Measurements from ENCODE around the gene SLC30A4. TPM values are rescaled to one million over a fixed set of nuclear protein-coding genes. Genes with fewer than 3 reads are reported as not detected.

SLC30A4 gene
- total and polyA plus RNA-seq, 2 of the 4 experiments (the other 2 are of a cell fraction): 2.1 to 5.6 TPM

DNA sequence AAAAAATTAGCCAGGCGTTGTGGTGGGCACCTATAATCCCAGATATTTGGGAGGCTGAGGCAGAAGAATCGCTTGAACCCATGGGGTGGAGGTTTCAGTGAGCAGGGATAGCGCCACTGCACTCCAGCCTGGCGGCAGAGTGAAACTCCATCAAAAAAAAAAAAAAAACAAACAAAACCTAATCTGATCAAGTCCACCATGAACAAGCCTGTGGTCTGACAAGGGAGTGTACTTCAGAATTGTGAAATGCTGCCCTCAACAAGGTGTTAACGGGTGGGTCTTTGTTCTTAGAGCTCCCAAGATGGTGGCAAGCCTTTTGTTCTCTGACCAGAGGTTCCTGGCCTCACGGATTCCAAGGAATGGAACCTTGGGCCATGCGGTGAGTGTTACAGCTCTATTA is 24.2 kb upstream of the SLC30A4 start:
- no peak overlapping the region for H3K4me2 ChIP-seq (ENCODE audit: low read depth, low read length)
- POLR2A ChIA-PET (ENCODE audit: unreplicated experiment): no interaction called here
- H4K91ac ChIP-seq (ENCODE audit: insufficient read depth, low read depth, low read length): no peak overlapping the region
- DNase-seq: no peak
- no peak overlapping the region for H3K4ac ChIP-seq (ENCODE audit: low read depth, low read length)
- no peaks in the 10 kb centered on the region for H3K27me3 ChIP-seq (ENCODE audit: control insufficient read depth, insufficient read depth, low read length)
- no peaks in the 10 kb centered on the region for H3K9me1 ChIP-seq (ENCODE audit: insufficient read depth, low read length)
- no peak overlapping the region for H2BK15ac ChIP-seq (ENCODE audit: low read depth, low read length)
- no peak overlapping the region for H2AK5ac ChIP-seq (ENCODE audit: low read depth, low read length)
- no peaks in the 10 kb centered on the region for H4K20me1 ChIP-seq (ENCODE audit: insufficient read depth, low read length)
- intact Hi-C loops (cut with micrococcal nuclease) (no loop called here), dilution Hi-C loops (cut with HindIII; ENCODE audit: low sequenced_read_pairs, unreplicated experiment) (no loop called here), in situ Hi-C loops (cut with MboI; ENCODE audit: low sequenced_read_pairs) (no loop called here)
- no peaks in the 10 kb centered on the region for H3K36me3 ChIP-seq (ENCODE audit: control insufficient read depth, insufficient read depth, low read length)
- no peak overlapping the region for H3K27ac ChIP-seq (ENCODE audit: insufficient read depth, low read length)
- H3K4me1 ChIP-seq (ENCODE audit: control insufficient read depth, insufficient read depth, low read length): 0 out of 2 replicates have a peak, but pooled peaks cover 1% of the 10 kb centered on the region
- no peak overlapping the region for H2BK5ac ChIP-seq (ENCODE audit: low read depth, low read length, poor library complexity, severe bottlenecking)
- no peak overlapping the region for H3K56ac ChIP-seq (ENCODE audit: extremely low read depth, insufficient read depth, low read length)
- no peak for ATAC-seq (ENCODE audit: low read depth)
- no peak overlapping the region for H3K14ac ChIP-seq (replicated peaks; ENCODE audit: low read depth, low read length)
- no peak overlapping the region for H3K4me3 ChIP-seq (ENCODE audit: insufficient read depth, low read depth, low read length)
- no peak overlapping the region for H4K5ac ChIP-seq (ENCODE audit: low read depth, low read length)
- no TSS peak for BruUV-seq (replicated peaks)
- H3K9me3 ChIP-seq (ENCODE audit: control insufficient read depth, insufficient read depth, low read length): no peaks in the 10 kb centered on the region
- no peak overlapping the region for H2AK9ac ChIP-seq (replicated peaks; ENCODE audit: low read depth, low read length, poor library complexity)
- H2AFZ ChIP-seq (replicated peaks; ENCODE audit: low read length, poor library complexity): no peak overlapping the region
- TF ChIP-seq RFX5 (IDR thresholded peaks at IDR 0.05; ENCODE audit: low read depth, low read length) (no peak), FOS (IDR thresholded peaks at IDR 0.05; ENCODE audit: low read depth, low read length) (no peak), SMC3 (IDR thresholded peaks at IDR 0.05; ENCODE audit: low read depth, low read length) (no peak), MXI1 (IDR thresholded peaks at IDR 0.05; ENCODE audit: borderline replicate concordance, low read depth, low read length) (no peak), RAD21 (IDR thresholded peaks at IDR 0.05; ENCODE audit: low read length) (no peak), MAFK (IDR thresholded peaks at IDR 0.05; ENCODE audit: low read depth, low read length) (no peak), POLR2A (IDR thresholded peaks at IDR 0.05; ENCODE audit: low read depth, low read length) (no peak), CEBPB (IDR thresholded peaks at IDR 0.05; ENCODE audit: low read depth, low read length) (no peak), CHD1 (IDR thresholded peaks at IDR 0.05; ENCODE audit: low read depth, low read length) (no peak), BHLHE40 (IDR thresholded peaks at IDR 0.05; ENCODE audit: low read depth, low read length) (no peak), MAZ (IDR thresholded peaks at IDR 0.05; ENCODE audit: borderline replicate concordance, low read depth, low read length) (no peak), RCOR1 (IDR thresholded peaks at IDR 0.05; ENCODE audit: insufficient replicate concordance, low read length) (no peak), NFE2L2 (IDR thresholded peaks at IDR 0.05; ENCODE audit: low read depth, low read length) (no peak)
- TF ChIP-seq, protein P1, sequence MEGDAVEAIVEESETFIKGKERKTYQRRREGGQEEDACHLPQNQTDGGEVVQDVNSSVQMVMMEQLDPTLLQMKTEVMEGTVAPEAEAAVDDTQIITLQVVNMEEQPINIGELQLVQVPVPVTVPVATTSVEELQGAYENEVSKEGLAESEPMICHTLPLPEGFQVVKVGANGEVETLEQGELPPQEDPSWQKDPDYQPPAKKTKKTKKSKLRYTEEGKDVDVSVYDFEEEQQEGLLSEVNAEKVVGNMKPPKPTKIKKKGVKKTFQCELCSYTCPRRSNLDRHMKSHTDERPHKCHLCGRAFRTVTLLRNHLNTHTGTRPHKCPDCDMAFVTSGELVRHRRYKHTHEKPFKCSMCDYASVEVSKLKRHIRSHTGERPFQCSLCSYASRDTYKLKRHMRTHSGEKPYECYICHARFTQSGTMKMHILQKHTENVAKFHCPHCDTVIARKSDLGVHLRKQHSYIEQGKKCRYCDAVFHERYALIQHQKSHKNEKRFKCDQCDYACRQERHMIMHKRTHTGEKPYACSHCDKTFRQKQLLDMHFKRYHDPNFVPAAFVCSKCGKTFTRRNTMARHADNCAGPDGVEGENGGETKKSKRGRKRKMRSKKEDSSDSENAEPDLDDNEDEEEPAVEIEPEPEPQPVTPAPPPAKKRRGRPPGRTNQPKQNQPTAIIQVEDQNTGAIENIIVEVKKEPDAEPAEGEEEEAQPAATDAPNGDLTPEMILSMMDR (conservative IDR thresholded peaks at IDR 0.05; ENCODE audit: low read depth, low read length): no peak
- TF ChIP-seq, protein P2, sequence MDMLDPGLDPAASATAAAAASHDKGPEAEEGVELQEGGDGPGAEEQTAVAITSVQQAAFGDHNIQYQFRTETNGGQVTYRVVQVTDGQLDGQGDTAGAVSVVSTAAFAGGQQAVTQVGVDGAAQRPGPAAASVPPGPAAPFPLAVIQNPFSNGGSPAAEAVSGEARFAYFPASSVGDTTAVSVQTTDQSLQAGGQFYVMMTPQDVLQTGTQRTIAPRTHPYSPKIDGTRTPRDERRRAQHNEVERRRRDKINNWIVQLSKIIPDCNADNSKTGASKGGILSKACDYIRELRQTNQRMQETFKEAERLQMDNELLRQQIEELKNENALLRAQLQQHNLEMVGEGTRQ (IDR thresholded peaks at IDR 0.05; ENCODE audit: low read depth, low read length): no peak
- TF ChIP-seq, protein P3, sequence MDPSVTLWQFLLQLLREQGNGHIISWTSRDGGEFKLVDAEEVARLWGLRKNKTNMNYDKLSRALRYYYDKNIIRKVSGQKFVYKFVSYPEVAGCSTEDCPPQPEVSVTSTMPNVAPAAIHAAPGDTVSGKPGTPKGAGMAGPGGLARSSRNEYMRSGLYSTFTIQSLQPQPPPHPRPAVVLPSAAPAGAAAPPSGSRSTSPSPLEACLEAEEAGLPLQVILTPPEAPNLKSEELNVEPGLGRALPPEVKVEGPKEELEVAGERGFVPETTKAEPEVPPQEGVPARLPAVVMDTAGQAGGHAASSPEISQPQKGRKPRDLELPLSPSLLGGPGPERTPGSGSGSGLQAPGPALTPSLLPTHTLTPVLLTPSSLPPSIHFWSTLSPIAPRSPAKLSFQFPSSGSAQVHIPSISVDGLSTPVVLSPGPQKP (IDR thresholded peaks at IDR 0.05; ENCODE audit: borderline replicate concordance, low read depth, low read length): no peak
- no peaks in the 10 kb centered on the region for H3K79me1 ChIP-seq (ENCODE audit: low read depth in 1 of 2, low read length in 2 of 2)
- WGBS, 2 experiments (ENCODE audit: extremely low coverage in 2 of 2, insufficient read length in 1 of 2): 91% methylated on average over 2 of the region's 7 CpGs; no CpG with 5 or more reads in 1 of the 2 experiments
- H2BK120ac ChIP-seq (ENCODE audit: low read depth, low read length): no peak overlapping the region
- CTCF ChIA-PET: no interaction called here
- H3K18ac ChIP-seq (ENCODE audit: low read depth, low read length): no peak overlapping the region
- no peak overlapping the region for H3K9ac ChIP-seq (ENCODE audit: low read depth, low read length)
- H3K23ac ChIP-seq (ENCODE audit: low read depth, low read length): no peak overlapping the region
- H4K8ac ChIP-seq (ENCODE audit: low read depth in 2 of 2, low read length in 2 of 2): no peak overlapping the region
- no peak overlapping the region for H2BK20ac ChIP-seq (ENCODE audit: low read depth, low read length)
